Neuronal stem cell (in vitro differentiated cells): ENCODE measurements around the gene CD177.
A peak's percentile ranks its signal among the peaks of the same experiment; 100 is the strongest.
"Not testable (repeated sequence)": the region's sequence is repeated elsewhere in the genome, so short reads cannot be mapped to it uniquely, and the experiment has no call there.

Experiments
- DNase-seq: peaks from one replicate; pipeline ENCODE4 v3.0.0-alpha.2; 2013; ENCODE audit warnings: low spot score
- H2AFZ ChIP-seq: one replicate; pipeline ENCODE4 v1.6.1; 2013; ENCODE audit warnings: mild to moderate bottlenecking, low read length, inconsistent platforms
- H2AK5ac ChIP-seq: 2 replicates; pipeline ENCODE4 v1.6.1; 2013; ENCODE audit warnings: low read depth, mild to moderate bottlenecking, inconsistent platforms, low read length, moderate library complexity, mixed read lengths
- H2BK120ac ChIP-seq: 2 replicates; pipeline ENCODE4 v1.6.1; 2013; ENCODE audit warnings: low read depth, mild to moderate bottlenecking, inconsistent platforms, low read length, moderate library complexity, mixed read lengths
- H2BK12ac ChIP-seq: one replicate; pipeline ENCODE4 v1.6.1; 2013; ENCODE audit warnings: low read length, inconsistent platforms
- H2BK15ac ChIP-seq: 2 replicates; pipeline ENCODE4 v1.6.1; 2013; ENCODE audit warnings: mild to moderate bottlenecking, low read length, inconsistent platforms, mixed read lengths
- H2BK5ac ChIP-seq: one replicate; pipeline ENCODE4 v1.6.1; 2013; ENCODE audit warnings: inconsistent platforms, mild to moderate bottlenecking, low read length, moderate library complexity
- H3K14ac ChIP-seq: one replicate; pipeline ENCODE4 v1.6.1; 2013; ENCODE audit warnings: low read length, inconsistent platforms
- H3K18ac ChIP-seq: 2 replicates; pipeline ENCODE4 v1.6.1; 2013; ENCODE audit warnings: low read length, inconsistent platforms
- H3K23ac ChIP-seq: 2 replicates; pipeline ENCODE4 v1.6.1; 2013; ENCODE audit warnings: low read depth, mild to moderate bottlenecking, mixed read lengths, low read length, inconsistent platforms; ENCODE audit not compliant: poor library complexity
- H3K27ac ChIP-seq: replicated peaks from 3 replicates; pipeline ENCODE4 v1.5.1; 2013; ENCODE audit warnings: low read length, inconsistent platforms
- H3K27me3 ChIP-seq, 3 experiments: 2 replicates each; pipeline ENCODE4 v1.6.1; 2013; ENCODE audit warnings: low read length in 3 of 3, mild to moderate bottlenecking in 2 of 3, inconsistent platforms in 1 of 3, low read depth in 1 of 3, mixed read lengths in 1 of 3, moderate library complexity in 1 of 3; ENCODE audit not compliant: control insufficient read depth in 3 of 3, insufficient read depth in 3 of 3
- H3K36me3 ChIP-seq, 2 donors: replicated peaks in 1 of 2; 2 replicates each; pipeline ENCODE4 v1.6.1; 2013; ENCODE audit warnings: low read length in 2 of 2; ENCODE audit not compliant: control insufficient read depth in 2 of 2, insufficient read depth in 2 of 2
- H3K4ac ChIP-seq: 2 replicates; pipeline ENCODE4 v1.6.1; 2013; ENCODE audit warnings: inconsistent platforms, mild to moderate bottlenecking, low read length, moderate library complexity
- H3K4me1 ChIP-seq, 2 donors: 1 replicate in 1 of 2; 2 replicates in 1 of 2; pipeline ENCODE4 v1.6.1; 2013; ENCODE audit warnings: low read length in 2 of 2, low read depth in 1 of 2; ENCODE audit not compliant: control insufficient read depth in 2 of 2, insufficient read depth in 1 of 2
- H3K4me2 ChIP-seq: one replicate; pipeline ENCODE4 v1.6.1; 2013; ENCODE audit warnings: mild to moderate bottlenecking, low read length, inconsistent platforms; ENCODE audit not compliant: insufficient read depth, poor library complexity, severe bottlenecking
- H3K4me3 ChIP-seq, 2 donors: 2 replicates each; pipeline ENCODE4 v1.5.1; 2013; ENCODE audit warnings: low read length in 2 of 2, mild to moderate bottlenecking in 2 of 2, inconsistent platforms in 1 of 2, moderate library complexity in 1 of 2
- H3K79me1 ChIP-seq: one replicate; pipeline ENCODE4 v1.6.1; 2013; ENCODE audit warnings: low read depth, mild to moderate bottlenecking, inconsistent platforms, low read length, moderate library complexity
- H3K9ac ChIP-seq: one replicate; pipeline ENCODE4 v1.6.1; 2013; ENCODE audit warnings: mild to moderate bottlenecking, low read depth, low read length, inconsistent platforms; ENCODE audit not compliant: poor library complexity
- H3K9me3 ChIP-seq, 2 donors: replicated peaks in 1 of 2; 2 replicates each; pipeline versions ENCODE3 to v1.6.1; 2013; ENCODE audit warnings: low read length in 2 of 2, mild to moderate bottlenecking in 2 of 2, inconsistent platforms in 1 of 2, low read depth in 1 of 2, mixed read lengths in 1 of 2, moderate library complexity in 1 of 2; ENCODE audit not compliant: control insufficient read depth in 2 of 2, insufficient read depth in 1 of 2
- H4K8ac ChIP-seq: one replicate; pipeline ENCODE4 v1.6.1; 2013; ENCODE audit warnings: low read depth, mild to moderate bottlenecking, inconsistent platforms, low read length, moderate library complexity
- H4K91ac ChIP-seq: one replicate; pipeline ENCODE4 v1.6.1; 2013; ENCODE audit warnings: low read length, low read depth, mild to moderate bottlenecking, inconsistent platforms; ENCODE audit not compliant: poor library complexity
- WGBS, 2 donors: extraction: QIAGEN DNeasy Blood & Tissue Kit; methylation state at CpG; one replicate each; pipeline ENCODE4 v1.1.7; 2013; ENCODE audit warnings: missing lambda C conversion rate in 2 of 2, mixed read lengths in 1 of 2; ENCODE audit not compliant: insufficient read length in 2 of 2, insufficient replicate concordance in 1 of 2; ENCODE audit errors: extremely low coverage in 2 of 2; 5-methylcytosine and 5-hydroxymethylcytosine counted together

Gene CD177

GRCh38 chr19:43393501-43393900, 40.0 kb downstream of the CD177 start:
- no CpG with 5 or more reads among the region's 3 CpGs for WGBS, 2 donors
- DNase-seq, H4K8ac ChIP-seq, H2BK15ac ChIP-seq, H3K27me3 ChIP-seq, H3K4me3 ChIP-seq, H4K91ac ChIP-seq, H3K14ac ChIP-seq, H2BK5ac ChIP-seq, H2BK12ac ChIP-seq, H2BK120ac ChIP-seq, H3K9me3 ChIP-seq, H3K4me1 ChIP-seq, H3K36me3 ChIP-seq, H3K79me1 ChIP-seq, H3K9ac ChIP-seq, H3K4me2 ChIP-seq, H3K18ac ChIP-seq, H3K23ac ChIP-seq, H2AK5ac ChIP-seq, H3K4ac ChIP-seq, H3K27ac ChIP-seq, H2AFZ ChIP-seq: not testable (repeated sequence)

DNA sequence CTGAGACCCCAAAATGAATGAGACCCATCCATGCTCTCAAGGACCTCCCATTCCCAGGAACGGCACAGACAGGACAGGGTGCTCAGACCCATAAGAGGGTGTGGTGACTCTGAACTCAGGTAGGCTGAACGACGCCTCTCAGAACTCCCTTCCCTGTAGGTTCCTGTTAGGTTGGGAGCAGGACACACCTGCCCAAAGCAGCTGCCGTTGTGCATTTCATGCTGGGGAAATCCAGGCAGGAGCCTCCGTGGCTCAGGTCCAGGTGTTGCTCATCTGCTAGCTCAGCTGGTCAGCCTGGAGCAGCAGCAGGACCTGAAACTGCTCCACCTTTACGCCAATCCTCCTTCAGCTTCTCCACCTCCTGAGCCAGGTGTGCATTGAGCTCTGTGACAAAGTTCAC, 42.1 kb downstream of the CD177 start:
- H3K36me3 ChIP-seq, result no peaks in the 10 kb centered on the region
- H3K14ac ChIP-seq, result no peak overlapping the region
- DNase-seq, result no peak
- no peak overlapping the region for H2BK120ac ChIP-seq
- no peak overlapping the region for H2BK15ac ChIP-seq
- H3K27me3 ChIP-seq, result no peaks in the 10 kb centered on the region
- H2AFZ ChIP-seq, result no peak overlapping the region
- H3K27ac ChIP-seq, result no peak overlapping the region
- H3K4ac ChIP-seq, result no peak overlapping the region
- no peak overlapping the region for H3K18ac ChIP-seq
- no peak overlapping the region for H3K23ac ChIP-seq
- no peak overlapping the region for H4K8ac ChIP-seq
- H2BK5ac ChIP-seq, result no peak overlapping the region
- no peak overlapping the region for H3K4me2 ChIP-seq
- H3K9ac ChIP-seq, result no peak overlapping the region
- H3K9me3 ChIP-seq, result no peaks in the 10 kb centered on the region
- no peaks in the 10 kb centered on the region for H3K4me1 ChIP-seq
- no CpG with 5 or more reads among the region's 6 CpGs for WGBS, 2 donors
- H3K4me3 ChIP-seq, result peak overlapping the region in 1 of 2 donors; percentile 62
- H4K91ac ChIP-seq, result no peak overlapping the region
- H2BK12ac ChIP-seq, result no peak overlapping the region
- H3K79me1 ChIP-seq, result no peaks in the 10 kb centered on the region
- no peak overlapping the region for H2AK5ac ChIP-seq

DNA sequence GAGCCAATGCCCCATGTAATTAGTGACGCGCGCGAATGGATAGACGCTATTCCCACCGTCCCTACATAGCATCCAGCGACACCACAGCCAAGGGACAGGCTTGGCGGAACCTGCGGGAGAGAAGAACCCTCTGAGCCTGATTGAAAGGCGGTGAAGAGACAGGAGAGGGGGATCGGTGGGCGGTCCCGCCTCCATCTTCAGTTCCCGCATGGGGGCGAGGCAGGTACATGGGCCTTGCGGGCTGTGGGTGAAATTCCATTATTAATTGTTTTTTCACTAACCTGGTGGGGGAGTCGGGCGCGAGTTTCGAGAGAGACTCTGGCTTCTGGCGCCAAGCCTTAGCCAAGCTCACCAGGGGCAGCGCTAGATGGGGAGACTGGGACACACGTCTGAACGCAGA, 52.8 kb downstream of the CD177 start:
- Histone ChIP-seq H2AK5ac (no peak overlapping the region), H3K14ac (no peak overlapping the region), H3K9ac (no peak overlapping the region), H3K27ac (no peak overlapping the region), H3K4me1 (no peaks in the 10 kb centered on the region), H3K9me3 (peaks cover 0 to 1% of the 10 kb centered on the region in 2 donors), H3K4me3 (no peak overlapping the region), H2AFZ (no peak overlapping the region), H2BK12ac (no peak overlapping the region), H3K18ac (no peak overlapping the region), H3K4me2 (no peak overlapping the region), H4K91ac (no peak overlapping the region), H3K36me3 (no peaks in the 10 kb centered on the region), H3K4ac (no peak overlapping the region), H3K27me3 (no peaks in the 10 kb centered on the region), H3K79me1 (no peaks in the 10 kb centered on the region), H2BK120ac (no peak overlapping the region), H3K23ac (no peak overlapping the region), H2BK15ac (no peak overlapping the region), H4K8ac (no peak overlapping the region), H2BK5ac (no peak overlapping the region)
- DNase-seq, result no peak
- no CpG with 5 or more reads among the region's 24 CpGs for WGBS, 2 donors

- H3K4me3 ChIP-seq, result no peak overlapping the region
- no peak overlapping the region for H2BK15ac ChIP-seq
- H3K4me2 ChIP-seq, result no peak overlapping the region
- no peak overlapping the region for H3K18ac ChIP-seq
- H3K79me1 ChIP-seq, result no peaks in the 10 kb centered on the region
- H3K9me3 ChIP-seq, result peaks cover 0 to 1% of the 10 kb centered on the region in 2 donors
- no peak for DNase-seq
- H2BK5ac ChIP-seq, result no peak overlapping the region
- no peak overlapping the region for H3K14ac ChIP-seq
- H4K91ac ChIP-seq, result no peak overlapping the region
- no peaks in the 10 kb centered on the region for H3K36me3 ChIP-seq
- H3K27ac ChIP-seq, result no peak overlapping the region
- H2AFZ ChIP-seq, result peak overlapping the region; percentile 61
- H2BK120ac ChIP-seq, result no peak overlapping the region
- no peaks in the 10 kb centered on the region for H3K4me1 ChIP-seq
- no peak overlapping the region for H4K8ac ChIP-seq
- no peak overlapping the region for H3K9ac ChIP-seq
- H3K27me3 ChIP-seq, result no peaks in the 10 kb centered on the region
- no CpG with 5 or more reads among the region's 22 CpGs for WGBS, 2 donors
- H3K23ac ChIP-seq, result no peak overlapping the region
- no peak overlapping the region for H2BK12ac ChIP-seq
- no peak overlapping the region for H2AK5ac ChIP-seq
- no peak overlapping the region for H3K4ac ChIP-seq
Observed at GRCh38 chr19:43407416-43408005, 54.0 kb downstream of the CD177 start.
